Endothelial cell of umbilical vein (primary cell): ENCODE measurements around the gene KRTAP11-1. TPM values are rescaled to one million over a fixed set of nuclear protein-coding genes. Genes with fewer than 3 reads are reported as not detected.

Source experiments
- BruUV-seq: library from RNA; stranded (reverse); fragments of 400-500 nt; replicated peaks from 2 replicates; lab custom pipeline; 2021; lab: Mats Ljungman, UMichigan
- CTCF ChIA-PET: fragments of 300-600, 350-600 bp; sonication (Branson Sonifier 250); formaldehyde crosslinking; loops from one replicate; lab custom pipeline; 2021; ENCODE audit warnings: antibody characterized with exemption, inconsistent platforms; lab: Charles Lee
- POLR2A ChIA-PET: fragments of 300-600, 350-600 bp; sonication (Branson Sonifier 250); formaldehyde crosslinking; loops from one replicate; lab custom pipeline; 2021; ENCODE audit warnings: antibody characterized with exemption, inconsistent platforms; lab: Charles Lee
- DNase-seq: peaks from one replicate; pipeline ENCODE4 v3.0.0-alpha.2; 2011; ENCODE audit warnings: low read depth, low spot score
- FAIRE-seq: peaks from 2 replicates; lab custom pipeline; 2011; peaks lifted over from hg19 to GRCh38; lab: Jason Lieb, UNC
- H2AFZ ChIP-seq: 2 replicates; pipeline ENCODE4 v1.6.0; 2012; ENCODE audit warnings: low read depth, low read length, control low read depth, inconsistent platforms
- H3K27ac ChIP-seq: 2 replicates; pipeline ENCODE4 v1.5.1; 2011; ENCODE audit warnings: low read depth, mild to moderate bottlenecking, control low read depth, low read length, moderate library complexity; ENCODE audit not compliant: insufficient read depth
- H3K27me3 ChIP-seq, 2 experiments: 2 replicates each; pipeline versions ENCODE4 v1.6.0 to v1.6.1; 2011; ENCODE audit warnings: low read length in 2 of 2, mixed read lengths in 1 of 2; ENCODE audit not compliant: control insufficient read depth in 2 of 2, insufficient read depth in 2 of 2
- H3K36me3 ChIP-seq, 2 experiments: 2 replicates in 1 of 2; 3 replicates in 1 of 2; pipeline ENCODE4 v1.5.1; 2011; ENCODE audit warnings: low read length in 2 of 2, mild to moderate bottlenecking in 1 of 2, moderate library complexity in 1 of 2; ENCODE audit not compliant: control insufficient read depth in 2 of 2, insufficient read depth in 2 of 2; ENCODE audit errors: extremely low read depth in 1 of 2
- H3K4me1 ChIP-seq: 3 replicates; pipeline ENCODE4 v1.5.1; 2011; ENCODE audit warnings: mild to moderate bottlenecking, low read length; ENCODE audit not compliant: control insufficient read depth, insufficient read depth; ENCODE audit errors: extremely low read depth
- H3K4me2 ChIP-seq: 2 replicates; pipeline ENCODE4 v1.6.1; 2011; ENCODE audit warnings: low read length, control low read depth, mixed read lengths; ENCODE audit not compliant: insufficient read depth
- H3K4me3 ChIP-seq, 3 experiments: fragments of 200-600 bp in 1 of 3; sonication (generic), shearing (Covaris generic) in 1 of 3; replicated peaks in 1 of 3; 2 replicates each; pipeline ENCODE4 v1.5.1; 2011 to 2016; ENCODE audit warnings: control low read depth in 3 of 3, low read length in 3 of 3, mild to moderate bottlenecking in 2 of 3, inconsistent platforms in 1 of 3, low read depth in 1 of 3, moderate library complexity in 1 of 3; ENCODE audit not compliant: insufficient read depth in 1 of 3
- H3K79me2 ChIP-seq: 2 replicates; pipeline ENCODE4 v1.6.0; 2012; ENCODE audit warnings: low read length, inconsistent platforms; ENCODE audit not compliant: control insufficient read depth, insufficient read depth
- H3K9ac ChIP-seq: replicated peaks from 2 replicates; pipeline ENCODE3; 2011; ENCODE audit warnings: low read length, control low read depth; ENCODE audit not compliant: insufficient read depth; ENCODE audit errors: extremely low read depth
- H3K9me1 ChIP-seq: replicated peaks from 3 replicates; pipeline ENCODE4 v1.6.0; 2011; ENCODE audit warnings: mild to moderate bottlenecking, low read length; ENCODE audit not compliant: control insufficient read depth, insufficient read depth; ENCODE audit errors: extremely low read depth
- H3K9me3 ChIP-seq: replicated peaks from 2 replicates; pipeline ENCODE4 v1.5.1; 2012; ENCODE audit warnings: low read length, inconsistent platforms; ENCODE audit not compliant: control insufficient read depth, insufficient read depth
- H4K20me1 ChIP-seq: replicated peaks from 2 replicates; pipeline ENCODE3; 2011; ENCODE audit warnings: mild to moderate bottlenecking, low read length; ENCODE audit not compliant: control insufficient read depth, insufficient read depth; ENCODE audit errors: extremely low read depth
- EZH2 ChIP-seq: IDR thresholded peaks from 2 replicates; pipeline ENCODE4 v1.6.1; 2012; ENCODE audit warnings: borderline replicate concordance, low read depth, mild to moderate bottlenecking, moderate library complexity, low read length, inconsistent platforms; ENCODE audit not compliant: severe bottlenecking
- FOS ChIP-seq: IDR thresholded peaks from 2 replicates; pipeline ENCODE4 v1.6.1; 2011; ENCODE audit warnings: mild to moderate bottlenecking, low read length, moderate library complexity, borderline replicate concordance; ENCODE audit not compliant: insufficient read depth
- GATA2 ChIP-seq: IDR thresholded peaks from 2 replicates; pipeline ENCODE4 v1.7.0; 2011; ENCODE audit warnings: low read depth, mild to moderate bottlenecking, moderate library complexity, mixed read lengths, low read length; ENCODE audit not compliant: insufficient read length, insufficient read depth
- JUN ChIP-seq: IDR thresholded peaks from 2 replicates; pipeline ENCODE4 v1.6.1; 2011; ENCODE audit warnings: borderline replicate concordance, low read depth; ENCODE audit not compliant: insufficient read length, insufficient read depth
- MYC ChIP-seq: IDR thresholded peaks from one replicate; pipeline ENCODE4 v1.6.1; 2011; ENCODE audit warnings: mild to moderate bottlenecking, low read depth, low read length
- POLR2A ChIP-seq: IDR thresholded peaks from 2 replicates; pipeline ENCODE4 v1.6.1; 2012; ENCODE audit warnings: low read depth, mild to moderate bottlenecking, control low read depth, low read length
- POLR2AphosphoS5 ChIP-seq: IDR thresholded peaks from 2 replicates; pipeline ENCODE4 v1.6.1; 2012; ENCODE audit warnings: low read depth, mild to moderate bottlenecking, control low read depth, low read length, moderate library complexity; ENCODE audit not compliant: insufficient read depth
- dilution Hi-C: fragments of 300-500 bp; cut with MboI; formaldehyde crosslinking; loops from one replicate; pipeline ENCODE4 v1.15.0; 2019; ENCODE audit warnings: low sequenced_read_pairs; ENCODE audit not compliant: extremely low pct_ligation_motif_present
- intact Hi-C: fragments of 100-400 bp; cut with micrococcal nuclease; formaldehyde crosslinking; loops from one replicate; pipeline ENCODE4 v1.10.0; 2022
- polyA plus RNA-seq, 4 experiments: library from polyadenylated mRNA; depleted of rRNA in 3 of 4; stranded (reverse) in 3 of 4; unstranded in 1 of 4; fragments of >200 nt; gene quantifications; 2 replicates each; pipeline versions ENCODE4 v1.2.1 to v1.2.3, GENCODE V29; 2011 to 2012; ENCODE audit warnings: missing spikeins in 1 of 4
- total RNA-seq: library from RNA; stranded (reverse); gene quantifications from 2 replicates; pipeline ENCODE4 v1.2.3, GENCODE V29; 2021
- TF ChIP-seq, protein P1 (sequence below), 2 donors: IDR thresholded peaks; 1 replicate in 1 of 2; 2 replicates in 1 of 2; pipeline ENCODE4 v1.5.1; 2011; ENCODE audit warnings: low read length in 2 of 2, mild to moderate bottlenecking in 2 of 2, moderate library complexity in 2 of 2, control low read depth in 1 of 2, inconsistent platforms in 1 of 2, low read depth in 1 of 2; ENCODE audit not compliant: insufficient read depth in 1 of 2; ENCODE audit errors: extremely low read depth in 1 of 2
- TF ChIP-seq, protein P2 (sequence below): IDR thresholded peaks from 2 replicates; pipeline ENCODE4 v1.6.1; 2011; ENCODE audit not compliant: insufficient read depth, insufficient read length

KRTAP11-1 gene
- total and polyA plus RNA-seq, 2 donors (not counting 3 experiments of a cell fraction or from before 2014, with no cell fraction given): not detected

DNA sequence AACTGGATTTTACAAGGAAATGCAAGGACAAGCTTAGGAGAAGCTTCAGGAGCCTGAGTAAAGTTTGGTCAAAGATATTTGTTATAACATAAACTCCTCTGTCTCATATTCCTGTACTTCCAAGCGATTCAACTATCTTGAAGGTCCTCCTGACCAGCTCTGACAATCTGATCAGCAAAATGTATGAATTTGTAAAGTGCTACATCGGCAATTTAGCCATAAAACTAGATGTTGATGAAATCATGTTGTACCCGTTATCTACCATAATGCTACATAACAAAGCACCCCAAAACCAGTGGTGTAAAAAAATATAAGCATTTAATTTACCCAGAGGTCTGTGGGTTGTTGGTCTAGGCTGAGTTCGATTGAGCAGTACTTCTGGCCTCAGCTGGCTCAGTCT, 19.5 kb upstream of the KRTAP11-1 start:
- dilution Hi-C loops (no loop called here), intact Hi-C loops (loop anchor here (10.0 kb wide), 1 partner anchor 1574 kb away; no protein-coding TSS in a partner anchor)
- no peak overlapping the region for H3K9ac ChIP-seq
- H2AFZ ChIP-seq: no peak overlapping the region
- no peak overlapping the region for H3K27ac ChIP-seq
- peaks cover 3% of the 10 kb centered on the region for H3K9me3 ChIP-seq
- FAIRE-seq (no peak), DNase-seq (no peak)
- no peaks in the 10 kb centered on the region for H3K79me2 ChIP-seq
- no TSS peak for BruUV-seq
- H3K4me3 ChIP-seq: no peak overlapping the region
- H3K9me1 ChIP-seq: no peaks in the 10 kb centered on the region
- ChIA-PET CTCF (no interaction called here), POLR2A (no interaction called here)
- H4K20me1 ChIP-seq: no peaks in the 10 kb centered on the region
- TF ChIP-seq POLR2AphosphoS5 (no peak), EZH2 (no peak), FOS (no peak), POLR2A (no peak), JUN (no peak), MYC (no peak), GATA2 (no peak)
- TF ChIP-seq, protein P1, sequence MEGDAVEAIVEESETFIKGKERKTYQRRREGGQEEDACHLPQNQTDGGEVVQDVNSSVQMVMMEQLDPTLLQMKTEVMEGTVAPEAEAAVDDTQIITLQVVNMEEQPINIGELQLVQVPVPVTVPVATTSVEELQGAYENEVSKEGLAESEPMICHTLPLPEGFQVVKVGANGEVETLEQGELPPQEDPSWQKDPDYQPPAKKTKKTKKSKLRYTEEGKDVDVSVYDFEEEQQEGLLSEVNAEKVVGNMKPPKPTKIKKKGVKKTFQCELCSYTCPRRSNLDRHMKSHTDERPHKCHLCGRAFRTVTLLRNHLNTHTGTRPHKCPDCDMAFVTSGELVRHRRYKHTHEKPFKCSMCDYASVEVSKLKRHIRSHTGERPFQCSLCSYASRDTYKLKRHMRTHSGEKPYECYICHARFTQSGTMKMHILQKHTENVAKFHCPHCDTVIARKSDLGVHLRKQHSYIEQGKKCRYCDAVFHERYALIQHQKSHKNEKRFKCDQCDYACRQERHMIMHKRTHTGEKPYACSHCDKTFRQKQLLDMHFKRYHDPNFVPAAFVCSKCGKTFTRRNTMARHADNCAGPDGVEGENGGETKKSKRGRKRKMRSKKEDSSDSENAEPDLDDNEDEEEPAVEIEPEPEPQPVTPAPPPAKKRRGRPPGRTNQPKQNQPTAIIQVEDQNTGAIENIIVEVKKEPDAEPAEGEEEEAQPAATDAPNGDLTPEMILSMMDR (IDR thresholded peaks at IDR 0.05; ENCODE audit: extremely low read depth in 1 of 2, insufficient read depth in 1 of 2, low read depth in 1 of 2, low read length in 2 of 2): no peak
- TF ChIP-seq, protein P2, sequence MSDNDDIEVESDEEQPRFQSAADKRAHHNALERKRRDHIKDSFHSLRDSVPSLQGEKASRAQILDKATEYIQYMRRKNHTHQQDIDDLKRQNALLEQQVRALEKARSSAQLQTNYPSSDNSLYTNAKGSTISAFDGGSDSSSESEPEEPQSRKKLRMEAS: no peak
- H3K4me1 ChIP-seq: no peaks in the 10 kb centered on the region
- H3K4me2 ChIP-seq: no peak overlapping the region
- H3K36me3 ChIP-seq: no peaks in the 10 kb centered on the region
- no peaks in the 10 kb centered on the region for H3K27me3 ChIP-seq
